ENCODE measurements around the gene HIP1. TPM values are rescaled to one million over a fixed set of nuclear protein-coding genes. Genes with fewer than 3 reads are reported as not detected.

HIP1 gene
- total RNA-seq, 1 donor from 2014 or later = 39.2 TPM

- H3K4me1 ChIP-seq = peaks cover 3% of the 10 kb centered on the region
- TF ChIP-seq, protein P1, sequence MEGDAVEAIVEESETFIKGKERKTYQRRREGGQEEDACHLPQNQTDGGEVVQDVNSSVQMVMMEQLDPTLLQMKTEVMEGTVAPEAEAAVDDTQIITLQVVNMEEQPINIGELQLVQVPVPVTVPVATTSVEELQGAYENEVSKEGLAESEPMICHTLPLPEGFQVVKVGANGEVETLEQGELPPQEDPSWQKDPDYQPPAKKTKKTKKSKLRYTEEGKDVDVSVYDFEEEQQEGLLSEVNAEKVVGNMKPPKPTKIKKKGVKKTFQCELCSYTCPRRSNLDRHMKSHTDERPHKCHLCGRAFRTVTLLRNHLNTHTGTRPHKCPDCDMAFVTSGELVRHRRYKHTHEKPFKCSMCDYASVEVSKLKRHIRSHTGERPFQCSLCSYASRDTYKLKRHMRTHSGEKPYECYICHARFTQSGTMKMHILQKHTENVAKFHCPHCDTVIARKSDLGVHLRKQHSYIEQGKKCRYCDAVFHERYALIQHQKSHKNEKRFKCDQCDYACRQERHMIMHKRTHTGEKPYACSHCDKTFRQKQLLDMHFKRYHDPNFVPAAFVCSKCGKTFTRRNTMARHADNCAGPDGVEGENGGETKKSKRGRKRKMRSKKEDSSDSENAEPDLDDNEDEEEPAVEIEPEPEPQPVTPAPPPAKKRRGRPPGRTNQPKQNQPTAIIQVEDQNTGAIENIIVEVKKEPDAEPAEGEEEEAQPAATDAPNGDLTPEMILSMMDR (IDR thresholded peaks at IDR 0.05) = peak; percentile 15
- TF ChIP-seq EZH2phosphoT487 (IDR thresholded peaks at IDR 0.05) (no peak), EZH2 (IDR thresholded peaks at IDR 0.05) (no peak)
- peak overlapping the region; percentile 1 for H3K9ac ChIP-seq
- no peak overlapping the region for H3K27ac ChIP-seq
- H3K4me3 Mint-ChIP-seq = peak overlapping the region; percentile 96
- peaks cover 13% of the 10 kb centered on the region for H4K20me1 ChIP-seq (ENCODE audit: low read depth)
- H3K4me1 Mint-ChIP-seq = peaks cover 36% of the 10 kb centered on the region
- H3F3A ChIP-seq (ENCODE audit: low read depth) = peaks cover 30% of the 10 kb centered on the region
- H3K27me3 ChIP-seq = peaks cover 20% of the 10 kb centered on the region
- H3K4me3 ChIP-seq = peak overlapping the region; percentile 84
- no peaks in the 10 kb centered on the region for H3K79me2 ChIP-seq (ENCODE audit: low read depth)
- peak overlapping the region; percentile 96 for H3K27ac Mint-ChIP-seq
- no peaks in the 10 kb centered on the region for H3K9me3 ChIP-seq (ENCODE audit: low read depth)
- H2AFZ ChIP-seq (replicated peaks) = peak overlapping the region; percentile 98
- no peaks in the 10 kb centered on the region for H3K36me3 ChIP-seq
- H3K36me3 Mint-ChIP-seq = no peaks in the 10 kb centered on the region
- no peaks in the 10 kb centered on the region for H3K9me3 Mint-ChIP-seq
- peaks cover 29% of the 10 kb centered on the region for H3K27me3 Mint-ChIP-seq (ENCODE audit: insufficient read depth, low read depth)
- DNase-seq (ENCODE audit: low spot score) = peak; percentile 100
- H3K4me2 ChIP-seq = peak overlapping the region; percentile 92
Observed at GRCh38 chr7:75738975-75739795, 444 bp upstream of the HIP1 start.

- peaks cover 30% of the 10 kb centered on the region for H3F3A ChIP-seq (ENCODE audit: low read depth)
- no peaks in the 10 kb centered on the region for H3K9me3 ChIP-seq (ENCODE audit: low read depth)
- TF ChIP-seq EZH2phosphoT487 (IDR thresholded peaks at IDR 0.05) (no peak), EZH2 (IDR thresholded peaks at IDR 0.05) (no peak)
- TF ChIP-seq, protein P1 (IDR thresholded peaks at IDR 0.05) = no peak
- H3K27me3 ChIP-seq = peaks cover 20% of the 10 kb centered on the region
- peak overlapping the region; percentile 84 for H3K4me3 ChIP-seq
- H3K79me2 ChIP-seq (ENCODE audit: low read depth) = no peaks in the 10 kb centered on the region
- H3K36me3 ChIP-seq = no peaks in the 10 kb centered on the region
- H3K27me3 Mint-ChIP-seq (ENCODE audit: insufficient read depth, low read depth) = peaks cover 27% of the 10 kb centered on the region
- H2AFZ ChIP-seq (replicated peaks) = peak overlapping the region; percentile 98
- H3K4me3 Mint-ChIP-seq = peak overlapping the region; percentile 96
- peaks cover 3% of the 10 kb centered on the region for H3K4me1 ChIP-seq
- H3K27ac Mint-ChIP-seq = peak overlapping the region; percentile 39
- peak overlapping the region; percentile 92 for H3K4me2 ChIP-seq
- H3K9ac ChIP-seq = peak overlapping the region; percentile 24
- peak; percentile 68 for DNase-seq (ENCODE audit: low spot score)
- H4K20me1 ChIP-seq (ENCODE audit: low read depth) = peaks cover 13% of the 10 kb centered on the region
- no peak overlapping the region for H3K27ac ChIP-seq
- peaks cover 38% of the 10 kb centered on the region for H3K4me1 Mint-ChIP-seq
- no peaks in the 10 kb centered on the region for H3K9me3 Mint-ChIP-seq
- no peaks in the 10 kb centered on the region for H3K36me3 Mint-ChIP-seq
Observed at GRCh38 chr7:75737856-75738603, 711 bp downstream of the HIP1 start.

- no peak for DNase-seq (ENCODE audit: low spot score)
- H4K20me1 ChIP-seq (ENCODE audit: low read depth) = peaks cover 13% of the 10 kb centered on the region
- H3F3A ChIP-seq (ENCODE audit: low read depth) = peaks cover 22% of the 10 kb centered on the region
- no peaks in the 10 kb centered on the region for H3K79me2 ChIP-seq (ENCODE audit: low read depth)
- H2AFZ ChIP-seq (replicated peaks) = no peak overlapping the region
- Mint-ChIP-seq H3K4me3 (peak overlapping the region; percentile 52), H3K27me3 (ENCODE audit: insufficient read depth, low read depth) (peaks cover 26% of the 10 kb centered on the region), H3K9me3 (no peaks in the 10 kb centered on the region), H3K4me1 (peaks cover 34% of the 10 kb centered on the region), H3K36me3 (no peaks in the 10 kb centered on the region), H3K27ac (no peak overlapping the region)
- H3K27ac ChIP-seq = no peak overlapping the region
- H3K4me1 ChIP-seq = peaks cover 3% of the 10 kb centered on the region
- H3K4me2 ChIP-seq = no peak overlapping the region
- H3K4me3 ChIP-seq = no peak overlapping the region
- H3K36me3 ChIP-seq = no peaks in the 10 kb centered on the region
- no peak overlapping the region for H3K9ac ChIP-seq
- H3K27me3 ChIP-seq = peaks cover 20% of the 10 kb centered on the region
- no peak for TF ChIP-seq EZH2 (IDR thresholded peaks at IDR 0.05)
- TF ChIP-seq, protein P1 (IDR thresholded peaks at IDR 0.05) = no peak
- no peak for TF ChIP-seq EZH2phosphoT487 (IDR thresholded peaks at IDR 0.05)
- H3K9me3 ChIP-seq (ENCODE audit: low read depth) = no peaks in the 10 kb centered on the region
Observed at GRCh38 chr7:75735581-75736350, 3.0 kb downstream of the HIP1 start.
